CD14-positive monocyte (primary cell): ENCODE data around the gene ARMH1. TPM values are rescaled to one million over a fixed set of nuclear protein-coding genes. Genes with fewer than 3 reads are reported as not detected.

ENCODE experiments used
- DNase-seq, 3 donors: peaks; one replicate each; pipeline ENCODE4 v3.0.0-alpha.2; 2011 to 2022
- H2AFZ ChIP-seq: 2 replicates; pipeline ENCODE4 v1.6.0; 2012; ENCODE audit warnings: mild to moderate bottlenecking, low read depth, low read length, inconsistent platforms; ENCODE audit not compliant: insufficient read depth, poor library complexity, severe bottlenecking
- H3K27ac ChIP-seq, 2 donors: 1 replicate in 1 of 2; 2 replicates in 1 of 2; pipeline ENCODE4 v1.5.1; 2012 to 2013; ENCODE audit warnings: low read length in 2 of 2, control low read depth in 1 of 2, inconsistent platforms in 1 of 2, low read depth in 1 of 2, mild to moderate bottlenecking in 1 of 2
- H3K27me3 ChIP-seq, 2 donors: one replicate each; pipeline versions ENCODE4 v1.6.0 to v1.6.1; 2011 to 2013; ENCODE audit warnings: low read length in 2 of 2; ENCODE audit not compliant: control insufficient read depth in 2 of 2, insufficient read depth in 2 of 2
- H3K36me3 ChIP-seq, 2 donors: replicated peaks in 1 of 2; 1 replicate in 1 of 2; 2 replicates in 1 of 2; pipeline versions ENCODE4 v1.5.1 to v1.6.1; 2012 to 2013; ENCODE audit warnings: low read length in 2 of 2, control low read depth in 1 of 2, inconsistent platforms in 1 of 2, mild to moderate bottlenecking in 1 of 2; ENCODE audit not compliant: insufficient read depth in 2 of 2, control insufficient read depth in 1 of 2
- H3K4me1 ChIP-seq, 2 donors: 1 replicate in 1 of 2; 2 replicates in 1 of 2; pipeline versions ENCODE4 v1.5.1 to v1.6.1; 2012 to 2013; ENCODE audit warnings: low read length in 2 of 2, control low read depth in 1 of 2, inconsistent platforms in 1 of 2, mild to moderate bottlenecking in 1 of 2, moderate library complexity in 1 of 2; ENCODE audit not compliant: insufficient read depth in 2 of 2, control insufficient read depth in 1 of 2
- H3K4me2 ChIP-seq: replicated peaks from 2 replicates; pipeline ENCODE3; 2012; ENCODE audit warnings: low read length, moderate library complexity, mild to moderate bottlenecking; ENCODE audit not compliant: poor library complexity, severe bottlenecking; ENCODE audit errors: extremely low read depth
- H3K4me3 ChIP-seq, 3 experiments: fragments of 200-600 bp in 1 of 3; sonication (generic) in 1 of 3; replicated peaks in 1 of 3; 1 replicate in 2 of 3; 2 replicates in 1 of 3; pipeline ENCODE4 v1.5.1; 2011 to 2013; ENCODE audit warnings: low read length in 3 of 3, mild to moderate bottlenecking in 3 of 3, control low read depth in 2 of 3, low read depth in 2 of 3, inconsistent platforms in 1 of 3, moderate library complexity in 1 of 3
- H3K79me2 ChIP-seq: 2 replicates; pipeline ENCODE4 v1.6.0; 2012; ENCODE audit warnings: mild to moderate bottlenecking, control low read depth, inconsistent platforms, low read length, moderate library complexity; ENCODE audit not compliant: insufficient read depth
- H3K9ac ChIP-seq: 2 replicates; pipeline ENCODE4 v1.6.0; 2017; ENCODE audit warnings: low read length, mild to moderate bottlenecking; ENCODE audit not compliant: insufficient read depth, poor library complexity, severe bottlenecking
- H3K9me3 ChIP-seq, 2 donors: replicated peaks in 1 of 2; 1 replicate in 1 of 2; 2 replicates in 1 of 2; pipeline versions ENCODE4 v1.5.1 to v1.6.1; 2012 to 2013; ENCODE audit warnings: low read length in 2 of 2, control low read depth in 1 of 2; ENCODE audit not compliant: control insufficient read depth in 1 of 2, insufficient read depth in 1 of 2
- H4K20me1 ChIP-seq: 2 replicates; pipeline ENCODE4 v1.6.0; 2012; ENCODE audit warnings: mild to moderate bottlenecking, low read length, control low read depth, moderate library complexity; ENCODE audit not compliant: insufficient read depth
- H3K27ac Mint-ChIP-seq, 7 donors: one replicate each; pipeline ENCODE4 v1.8.0; 2020; ENCODE audit warnings: mild to moderate bottlenecking in 7 of 7, mixed read lengths in 7 of 7, moderate library complexity in 6 of 7, inconsistent platforms in 2 of 7
- H3K27me3 Mint-ChIP-seq, 3 donors: one replicate each; pipeline ENCODE4 v1.8.0; 2021 to 2022; ENCODE audit warnings: low read depth in 3 of 3, mild to moderate bottlenecking in 3 of 3, mixed read lengths in 3 of 3, moderate library complexity in 3 of 3, inconsistent platforms in 1 of 3
- H3K36me3 Mint-ChIP-seq, 2 donors: one replicate each; pipeline ENCODE4 v1.8.0; 2020; ENCODE audit warnings: mixed read lengths in 2 of 2, inconsistent platforms in 1 of 2, mild to moderate bottlenecking in 1 of 2
- H3K4me1 Mint-ChIP-seq: one replicate; pipeline ENCODE4 v1.8.0; 2020; ENCODE audit warnings: mild to moderate bottlenecking, mixed read lengths
- H3K4me3 Mint-ChIP-seq, 2 donors: one replicate each; pipeline ENCODE4 v1.8.0; 2020; ENCODE audit warnings: mild to moderate bottlenecking in 2 of 2, mixed read lengths in 2 of 2, moderate library complexity in 1 of 2
- H3K9me3 Mint-ChIP-seq, 7 donors: one replicate each; pipeline ENCODE4 v1.8.0; 2020 to 2022; ENCODE audit warnings: mixed read lengths in 7 of 7, mild to moderate bottlenecking in 6 of 7, moderate library complexity in 6 of 7, inconsistent platforms in 2 of 7
- WGBS: methylation state at CpG from one replicate; pipeline ENCODE4 v1.1.5; 2013; ENCODE audit warnings: missing lambda C conversion rate; ENCODE audit not compliant: insufficient coverage; 5-methylcytosine and 5-hydroxymethylcytosine counted together
- intact Hi-C, 2 donors: fragments of 100-400 bp; cut with micrococcal nuclease; formaldehyde crosslinking; loops; one replicate each; pipeline versions ENCODE4 v1.15.0 to v1.15.1; 2023
- polyA plus RNA-seq, 3 donors: library from polyadenylated mRNA; depleted of rRNA in 1 of 3; unstranded in 2 of 3; stranded (reverse) in 1 of 3; fragments of 300-500 nt in 2 of 3; fragments of >200 nt in 1 of 3; fragmentation: Illumina TruSeq in 2 of 3; gene quantifications; 1 replicate in 2 of 3; 2 replicates in 1 of 3; pipeline ENCODE4 v1.2.3, GENCODE V29; 2012 to 2021
- TF ChIP-seq, protein P1 (sequence below): fragments of 200-600 bp; IDR thresholded peaks from one replicate; pipeline ENCODE4 v1.8.0; 2022; ENCODE audit warnings: antibody characterized with exemption, mild to moderate bottlenecking

Gene ARMH1
- polyA plus RNA-seq, 3 donors: 14.7 to 209 (median 15.8) TPM

DNA sequence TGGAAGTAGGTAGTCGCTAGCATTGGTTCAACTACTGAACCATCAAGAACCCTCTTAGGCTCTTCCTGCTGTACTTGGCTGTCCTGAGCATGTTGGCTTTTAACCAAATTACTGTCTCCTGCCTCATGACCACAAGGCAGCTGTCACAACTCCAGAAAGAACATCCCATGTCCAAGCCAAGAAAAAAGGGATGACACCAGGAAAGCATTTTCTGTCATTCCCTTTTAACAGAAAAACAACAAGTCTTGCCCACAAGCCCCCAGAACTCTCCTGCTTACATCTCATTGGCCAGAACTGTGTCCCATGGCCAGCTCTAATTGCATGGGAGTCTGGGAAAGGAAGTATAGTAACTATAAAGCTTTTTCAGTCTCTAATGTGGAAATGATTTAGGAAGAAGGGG lies 58.9 kb downstream of the ARMH1 start:
- no peaks in the 10 kb centered on the region for H3K9me3 ChIP-seq
- no peaks in the 10 kb centered on the region for H3K79me2 ChIP-seq
- H3K4me1 ChIP-seq: peaks cover 29 to 30% of the 10 kb centered on the region in 2 donors
- no peak overlapping the region for H3K4me3 ChIP-seq
- Mint-ChIP-seq H3K27me3 (peaks cover 0 to 5% (median 4%) of the 10 kb centered on the region in 3 donors), H3K4me3 (no peak overlapping the region), H3K9me3 (peaks cover 0 to 3% (median 0%) of the 10 kb centered on the region in 7 donors), H3K36me3 (no peaks in the 10 kb centered on the region), H3K4me1 (peaks cover 31% of the 10 kb centered on the region), H3K27ac (no peak overlapping the region)
- WGBS: no CpG with 5 or more reads among the region's 1 CpG
- TF ChIP-seq, protein P1, sequence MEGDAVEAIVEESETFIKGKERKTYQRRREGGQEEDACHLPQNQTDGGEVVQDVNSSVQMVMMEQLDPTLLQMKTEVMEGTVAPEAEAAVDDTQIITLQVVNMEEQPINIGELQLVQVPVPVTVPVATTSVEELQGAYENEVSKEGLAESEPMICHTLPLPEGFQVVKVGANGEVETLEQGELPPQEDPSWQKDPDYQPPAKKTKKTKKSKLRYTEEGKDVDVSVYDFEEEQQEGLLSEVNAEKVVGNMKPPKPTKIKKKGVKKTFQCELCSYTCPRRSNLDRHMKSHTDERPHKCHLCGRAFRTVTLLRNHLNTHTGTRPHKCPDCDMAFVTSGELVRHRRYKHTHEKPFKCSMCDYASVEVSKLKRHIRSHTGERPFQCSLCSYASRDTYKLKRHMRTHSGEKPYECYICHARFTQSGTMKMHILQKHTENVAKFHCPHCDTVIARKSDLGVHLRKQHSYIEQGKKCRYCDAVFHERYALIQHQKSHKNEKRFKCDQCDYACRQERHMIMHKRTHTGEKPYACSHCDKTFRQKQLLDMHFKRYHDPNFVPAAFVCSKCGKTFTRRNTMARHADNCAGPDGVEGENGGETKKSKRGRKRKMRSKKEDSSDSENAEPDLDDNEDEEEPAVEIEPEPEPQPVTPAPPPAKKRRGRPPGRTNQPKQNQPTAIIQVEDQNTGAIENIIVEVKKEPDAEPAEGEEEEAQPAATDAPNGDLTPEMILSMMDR: no peak
- no peaks in the 10 kb centered on the region for H3K27me3 ChIP-seq
- intact Hi-C loops: loop anchor here (5.0 kb wide), 2 partner anchors 89 to 569 kb away; no protein-coding TSS in a partner anchor
- no peak for DNase-seq
- H2AFZ ChIP-seq: no peak overlapping the region
- no peak overlapping the region for H3K4me2 ChIP-seq
- H3K9ac ChIP-seq: no peak overlapping the region
- no peaks in the 10 kb centered on the region for H3K36me3 ChIP-seq
- H4K20me1 ChIP-seq: no peaks in the 10 kb centered on the region
- no peak overlapping the region for H3K27ac ChIP-seq

DNA sequence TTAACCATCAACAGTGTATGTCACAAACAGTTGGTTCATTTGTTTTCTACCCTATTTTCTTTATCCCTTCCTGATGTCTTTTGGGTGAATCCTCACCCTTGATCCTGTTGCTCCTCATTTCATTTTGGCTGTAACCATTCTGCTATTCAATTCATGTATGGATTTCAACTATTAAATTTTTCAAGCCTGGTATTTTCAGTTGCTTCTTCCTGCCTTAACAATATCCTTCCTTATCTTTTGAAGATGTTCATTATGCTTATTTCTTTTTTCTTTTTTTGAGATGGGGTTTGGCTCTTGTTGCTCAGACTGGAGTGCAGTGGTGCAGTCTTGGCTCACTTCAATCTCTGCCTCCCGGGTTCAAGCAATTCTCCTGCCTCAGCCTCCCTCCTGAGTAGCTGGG lies 59.3 kb downstream of the ARMH1 start:
- no peaks in the 10 kb centered on the region for H3K9me3 ChIP-seq
- peaks cover 30% of the 10 kb centered on the region for H3K4me1 Mint-ChIP-seq
- no peaks in the 10 kb centered on the region for H3K36me3 Mint-ChIP-seq
- intact Hi-C loops: loop anchor here (5.0 kb wide), 2 partner anchors 89 to 569 kb away; no protein-coding TSS in a partner anchor
- no peak overlapping the region for H3K4me3 ChIP-seq
- H3K27me3 ChIP-seq: no peaks in the 10 kb centered on the region
- no peak overlapping the region for H3K27ac ChIP-seq
- H2AFZ ChIP-seq: no peak overlapping the region
- no peaks in the 10 kb centered on the region for H3K36me3 ChIP-seq
- H3K9me3 Mint-ChIP-seq: peaks cover 0 to 3% (median 0%) of the 10 kb centered on the region in 7 donors
- no peak for DNase-seq
- H3K4me1 ChIP-seq: peaks cover 29% of the 10 kb centered on the region in 2 donors
- H4K20me1 ChIP-seq: no peaks in the 10 kb centered on the region
- H3K79me2 ChIP-seq: no peaks in the 10 kb centered on the region
- H3K4me3 Mint-ChIP-seq: no peak overlapping the region
- no peak overlapping the region for H3K27ac Mint-ChIP-seq
- no CpG with 5 or more reads among the region's 1 CpG for WGBS
- H3K9ac ChIP-seq: no peak overlapping the region
- H3K27me3 Mint-ChIP-seq: peaks cover 0 to 5% (median 4%) of the 10 kb centered on the region in 3 donors
- TF ChIP-seq, protein P1: no peak
- no peak overlapping the region for H3K4me2 ChIP-seq
